CMK (cell line): Measurements from ENCODE around the gene IFI6.
"Not testable (repeated sequence)": the region's sequence is repeated elsewhere in the genome, so short reads cannot be mapped to it uniquely, and the experiment has no call there.

Experiments
- DNase-seq: peaks from one replicate; pipeline ENCODE4 v3.0.0-alpha.2; 2010; ENCODE audit warnings: low read depth

IFI6 gene

DNA sequence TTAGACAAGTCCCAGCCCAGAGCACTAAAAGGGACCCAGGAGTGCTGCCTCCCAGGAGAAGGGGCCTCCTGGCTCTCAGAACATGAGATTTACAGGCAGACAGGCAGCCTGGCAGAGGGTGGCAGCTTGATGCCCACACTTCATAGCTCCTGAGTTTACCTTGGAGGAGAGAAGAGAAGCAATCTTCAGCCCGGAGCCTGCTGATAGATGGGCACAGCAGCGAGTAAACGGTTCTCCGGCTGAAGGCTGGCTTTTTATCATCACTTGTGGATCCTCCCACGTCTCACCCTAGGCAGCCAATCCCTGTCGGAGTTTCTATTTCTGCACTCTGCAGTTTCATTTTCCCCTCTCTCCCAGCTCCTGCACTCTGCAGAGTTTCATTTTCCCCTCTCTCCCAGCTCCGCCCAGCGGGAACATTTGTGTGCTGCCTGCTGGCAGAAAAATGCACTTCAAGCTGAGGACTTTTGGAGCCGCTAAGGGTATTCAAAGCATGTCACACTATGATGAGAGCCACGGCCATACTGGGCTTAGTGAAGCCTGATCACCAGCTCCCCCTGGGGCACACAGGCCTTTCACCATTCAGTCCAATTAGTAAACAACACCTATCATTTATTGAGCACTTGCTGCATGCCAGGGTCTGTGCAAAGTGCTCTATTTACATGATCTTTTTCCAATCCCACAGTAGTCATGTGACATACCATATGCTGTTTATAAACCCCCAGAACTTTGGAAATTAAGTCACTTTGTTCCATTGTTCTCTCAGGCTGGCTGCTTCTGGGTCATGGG, at the start of gene IFI6:
IFI6 (minus strand) TSS at position 229 of the 786 bp plus-strand sequence. CDS start 2,878 bp downstream, outside the sequence.
- DNase-seq: peak; percentile 73

DNA sequence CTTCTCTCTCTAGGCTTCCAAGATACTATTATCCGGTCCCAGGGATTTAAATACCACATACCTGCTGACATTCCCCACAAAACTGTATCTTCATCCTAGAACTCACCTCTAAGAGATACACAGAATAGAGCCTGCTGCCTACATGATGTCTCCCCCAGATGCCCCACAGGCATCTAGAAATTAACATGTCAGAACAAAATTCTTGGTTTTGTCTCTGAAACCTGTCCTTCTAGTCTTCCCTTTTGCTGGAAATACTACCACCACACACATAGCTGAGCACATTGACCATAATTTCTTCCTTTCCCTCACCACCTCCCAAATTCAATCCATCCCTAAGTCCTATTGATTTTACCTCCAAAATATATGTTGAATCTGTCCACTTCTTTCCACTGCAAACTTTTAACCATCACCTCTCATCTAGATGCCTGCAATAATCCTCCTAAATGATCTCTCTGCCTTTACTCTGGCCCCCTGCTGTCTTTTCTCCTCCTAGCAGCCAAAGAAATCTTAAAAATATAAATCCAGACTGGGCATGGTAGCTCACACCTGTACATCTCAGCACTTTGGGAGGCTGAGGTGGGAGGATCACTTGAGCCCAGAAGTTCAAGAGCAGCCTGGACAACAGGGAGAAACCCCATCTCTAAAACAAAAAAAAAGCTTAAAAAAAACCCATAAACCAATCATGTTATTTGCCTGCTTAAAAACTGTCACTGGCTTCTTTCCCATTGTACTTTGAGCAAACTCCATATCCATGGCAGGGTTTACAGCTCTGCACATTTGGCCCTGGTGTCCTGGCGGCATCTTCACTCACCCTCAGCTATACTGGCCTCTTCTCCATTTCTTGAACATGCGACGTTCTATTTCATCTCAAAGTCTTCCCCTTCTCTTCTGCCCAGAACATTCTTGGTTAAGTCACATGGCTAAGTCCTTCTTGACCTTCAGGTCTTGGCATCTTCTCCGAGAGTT, 47.6 kb upstream of the IFI6 start:
- DNase-seq: no peak

- no peak for DNase-seq
Measured at GRCh38 chr1:27716262-27716895, 44.4 kb upstream of the IFI6 start.

GRCh38 chr1:27713869-27714513, 42.0 kb upstream of the IFI6 start:
- DNase-seq: no peak

GRCh38 chr1:27713139-27713725, 41.2 kb upstream of the IFI6 start:
- no peak for DNase-seq

GRCh38 chr1:27710574-27710973, 38.6 kb upstream of the IFI6 start:
- no peak for DNase-seq

GRCh38 chr1:27705545-27705944, 33.6 kb upstream of the IFI6 start:
- no peak for DNase-seq

- DNase-seq: no peak
Measured at GRCh38 chr1:27704958-27705357, 33.0 kb upstream of the IFI6 start.

GRCh38 chr1:27696835-27697234, 24.8 kb upstream of the IFI6 start:
- not testable (repeated sequence) for DNase-seq

DNA sequence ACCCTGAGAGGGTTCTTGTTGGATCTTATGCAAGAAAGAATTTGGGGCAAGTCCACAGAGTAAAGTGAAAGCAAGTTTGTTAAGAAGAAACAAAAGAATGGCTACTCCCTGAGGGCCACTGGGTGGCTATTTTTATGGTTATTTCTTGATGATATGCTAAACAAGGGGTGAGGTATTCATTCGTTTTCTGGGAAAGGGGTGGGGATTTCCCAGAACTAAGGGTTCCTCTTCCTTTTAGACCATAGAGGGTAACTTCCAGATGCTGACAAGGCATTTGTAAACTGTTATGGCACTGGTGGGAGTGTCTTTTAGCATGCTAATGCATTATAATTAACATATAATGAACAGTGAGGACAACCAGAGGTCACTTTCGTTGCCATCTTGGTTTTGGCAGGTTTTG, 18.2 kb upstream of the IFI6 start:
- no peak for DNase-seq

- DNase-seq: no peak
Measured at GRCh38 chr1:27689423-27690173, 17.6 kb upstream of the IFI6 start.

DNA sequence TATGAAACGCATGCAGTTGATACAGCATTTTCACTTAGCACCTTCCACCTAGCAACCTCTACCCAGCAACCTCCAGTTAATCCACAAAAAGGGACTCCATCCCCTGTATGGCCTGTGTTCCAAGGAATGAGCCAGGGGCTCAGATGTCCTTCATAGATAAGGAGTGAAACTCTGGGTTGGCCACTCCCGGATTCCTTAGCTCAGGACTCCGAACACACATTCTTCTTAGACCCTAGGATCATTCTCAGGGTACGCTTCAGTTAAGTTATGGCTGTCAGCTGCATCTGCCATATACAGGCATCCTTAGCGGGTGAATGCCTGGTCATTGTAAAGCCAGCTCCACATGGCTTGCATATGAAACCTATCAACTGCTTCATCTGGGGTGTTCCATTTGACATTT, 15.9 kb upstream of the IFI6 start:
- DNase-seq: no peak

GRCh38 chr1:27686223-27686990, 14.4 kb upstream of the IFI6 start:
- no peak for DNase-seq

- no peak for DNase-seq
Measured at GRCh38 chr1:27684176-27684575, 12.2 kb upstream of the IFI6 start.

DNA sequence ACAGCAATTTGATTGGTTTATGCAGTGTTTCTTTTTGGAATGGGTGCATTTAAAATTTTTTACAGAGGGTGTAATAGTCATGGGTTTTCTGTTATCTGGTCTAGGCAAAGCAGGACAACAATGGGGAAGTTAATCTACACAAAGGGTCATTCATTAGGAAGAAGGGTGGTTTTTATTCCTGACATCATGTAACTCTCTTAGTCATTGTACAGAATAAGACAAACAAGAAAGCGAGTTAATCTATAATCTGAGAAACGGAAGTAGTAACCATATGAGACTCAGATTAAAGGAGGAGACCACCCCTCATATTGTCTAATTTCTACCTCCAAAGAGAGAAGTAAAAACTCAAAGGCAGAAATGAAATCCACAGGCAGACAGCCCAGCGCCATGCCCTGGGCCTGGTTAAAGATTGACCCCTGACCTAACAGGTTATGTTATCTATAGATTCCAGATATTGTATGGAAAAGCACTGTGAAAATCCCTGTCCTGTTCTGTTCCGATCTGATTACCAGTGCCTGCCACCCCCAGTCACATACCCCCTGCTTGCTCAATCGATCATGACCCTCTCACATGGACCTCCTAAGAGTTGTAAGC, 10.5 kb upstream of the IFI6 start:
- no peak for DNase-seq

DNA sequence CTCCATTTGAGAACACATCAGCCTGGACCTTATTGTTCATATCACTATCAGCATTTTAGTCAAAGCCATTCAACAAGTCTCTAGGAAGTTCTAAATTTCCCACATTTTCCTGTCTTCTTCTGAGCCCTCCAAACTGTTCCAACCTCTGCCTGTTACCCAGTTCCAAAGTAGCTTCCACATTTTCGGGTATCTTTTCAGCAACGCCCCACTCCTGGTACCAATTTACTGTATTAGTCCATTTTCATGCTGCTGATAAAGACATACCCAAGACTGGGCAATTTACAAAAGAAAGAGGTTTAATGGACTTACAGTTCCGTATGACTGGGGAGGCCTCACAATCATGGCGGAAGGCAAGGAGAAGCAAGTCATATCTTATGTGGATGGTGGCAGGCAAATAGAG, 9.6 kb upstream of the IFI6 start:
- DNase-seq: not testable (repeated sequence)

DNA sequence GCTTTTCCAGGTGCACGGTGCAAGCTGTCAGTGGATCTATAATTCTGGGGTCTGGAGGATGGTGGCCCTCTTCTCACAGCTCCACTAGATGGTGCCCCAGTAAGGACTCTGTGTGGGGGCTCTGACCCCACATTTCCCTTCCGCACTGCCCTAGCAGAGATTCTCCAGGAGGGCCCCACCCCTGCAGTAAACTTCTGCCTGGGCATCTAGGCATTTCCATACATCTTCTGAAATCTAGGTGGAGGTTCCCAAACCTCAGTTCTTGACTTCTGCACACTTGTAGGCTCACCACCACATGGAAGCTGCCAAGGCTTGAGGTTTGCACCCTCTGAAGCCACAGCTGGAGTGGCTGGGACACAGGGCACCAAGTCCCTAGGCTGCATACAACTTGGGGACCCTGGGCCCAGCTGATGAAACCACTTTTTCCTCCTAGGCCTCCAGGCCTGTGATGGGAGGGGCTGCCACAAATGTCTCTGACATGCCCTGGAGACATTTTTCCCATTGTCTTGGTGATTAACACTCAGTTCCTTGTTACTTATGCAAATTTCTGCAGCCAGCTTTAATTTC, 8.3 kb upstream of the IFI6 start:
- not testable (repeated sequence) for DNase-seq

DNA sequence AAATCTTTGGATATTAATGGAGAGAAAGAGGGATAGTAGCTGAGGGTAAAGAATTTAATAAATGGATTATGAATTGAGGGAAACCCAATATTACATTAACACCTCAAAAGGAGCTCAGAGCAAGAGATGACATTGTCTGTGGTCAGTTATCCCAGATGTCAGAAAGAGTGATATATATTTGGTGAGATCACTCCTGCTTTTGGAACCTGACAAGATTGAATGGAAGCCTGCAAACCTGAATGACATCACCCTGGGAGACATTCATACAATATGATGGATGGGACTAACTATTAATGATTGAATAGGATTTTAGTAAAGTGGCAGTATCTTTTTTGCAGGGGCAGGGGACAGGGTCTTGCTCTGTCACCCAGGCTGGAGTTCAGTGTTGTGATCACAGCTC, 6.8 kb upstream of the IFI6 start:
- no peak for DNase-seq

GRCh38 chr1:27676410-27676809, 4.4 kb upstream of the IFI6 start:
- DNase-seq: no peak
